GM10248 (cell line): Measurements from ENCODE around the gene CREB3L4.
A peak's percentile ranks its signal among the peaks of the same experiment; 100 is the strongest.

Experiments used
- CTCF ChIA-PET: fragments of 300-600 bp; sonication (Branson Sonifier 250); formaldehyde crosslinking; extraction: SDS; loops from one replicate; lab custom pipeline; 2021; ENCODE audit warnings: antibody characterized with exemption; lab: Yijun Ruan, JAX
- POLR2A ChIA-PET: fragments of 350-650 bp; sonication (Branson Sonifier 250); formaldehyde crosslinking; extraction: SDS; loops from one replicate; lab custom pipeline; 2020; ENCODE audit warnings: antibody characterized with exemption; lab: Yijun Ruan, JAX
- DNase-seq: peaks from one replicate; pipeline ENCODE4 v3.0.0; 2012; ENCODE audit errors: extremely low spot score
- TF ChIP-seq, protein P1 (sequence below): IDR thresholded peaks from 2 replicates; pipeline ENCODE4 v1.5.1; 2012; ENCODE audit warnings: mild to moderate bottlenecking, low read depth; ENCODE audit errors: extremely low read depth, missing control alignments, control extremely low read depth

CREB3L4 gene

DNA sequence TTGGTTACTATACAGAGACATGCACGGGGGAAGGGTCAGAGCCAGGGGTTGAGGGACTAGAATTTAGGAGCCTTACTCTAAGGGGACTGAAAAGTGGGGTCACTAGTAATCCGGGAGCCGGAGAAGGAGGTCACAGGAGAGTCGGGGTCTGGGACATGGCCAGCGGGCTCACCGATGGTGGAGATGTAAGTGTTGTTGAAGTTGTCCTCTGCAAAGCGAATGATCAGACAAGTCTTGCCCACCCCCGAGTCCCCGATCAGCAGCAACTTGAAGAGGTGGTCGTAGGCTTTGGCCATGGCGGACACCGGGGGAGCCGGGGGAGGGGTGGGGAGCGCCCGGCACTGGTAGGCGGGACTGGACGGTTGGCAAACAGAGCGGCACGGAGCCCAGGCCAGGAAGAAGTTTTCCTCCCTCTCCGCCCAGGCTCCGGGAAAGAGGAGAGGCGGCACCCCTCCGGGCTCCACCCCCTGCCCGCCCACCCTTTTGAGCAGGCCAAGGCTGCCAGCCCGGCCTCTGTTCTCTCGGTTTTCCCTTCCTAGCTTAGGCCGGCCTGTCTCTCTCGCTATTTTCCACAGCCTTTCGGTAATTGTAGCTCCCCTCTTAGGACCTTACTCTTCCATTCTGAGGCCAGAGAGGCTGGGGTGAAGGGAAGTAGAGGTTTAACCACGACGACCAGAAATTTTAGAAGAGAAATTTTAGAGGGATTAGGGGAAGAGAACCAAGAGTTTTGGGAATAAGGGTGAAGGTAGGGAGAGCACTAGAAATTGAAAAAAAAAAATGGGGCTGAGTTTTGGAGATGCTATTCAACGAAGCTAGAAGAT lies 18.4 kb downstream of the CREB3L4 start, which contains the start of gene RAB13:
RAB13 (minus strand) TSS at position 399 of the 821 bp plus-strand sequence; CDS start at position 296, 103 bp downstream.
- peak; percentile 52 for DNase-seq
- ChIA-PET POLR2A (interaction anchor here (0.6 to 1.6 kb wide), 3 partner anchors 24 to 352 kb away, joined by 3 to 4 read pairs (median 3); partner anchors contain the start of gene CHTOP), CTCF (interaction anchor here (0.6 to 4.1 kb wide), 37 partner anchors 9 to 476 kb away, joined by 3 to 36 read pairs (median 5); partner anchors contain the start of genes CREB3L4, DENND4B, GATAD2B and JTB)
- TF ChIP-seq, protein P1, sequence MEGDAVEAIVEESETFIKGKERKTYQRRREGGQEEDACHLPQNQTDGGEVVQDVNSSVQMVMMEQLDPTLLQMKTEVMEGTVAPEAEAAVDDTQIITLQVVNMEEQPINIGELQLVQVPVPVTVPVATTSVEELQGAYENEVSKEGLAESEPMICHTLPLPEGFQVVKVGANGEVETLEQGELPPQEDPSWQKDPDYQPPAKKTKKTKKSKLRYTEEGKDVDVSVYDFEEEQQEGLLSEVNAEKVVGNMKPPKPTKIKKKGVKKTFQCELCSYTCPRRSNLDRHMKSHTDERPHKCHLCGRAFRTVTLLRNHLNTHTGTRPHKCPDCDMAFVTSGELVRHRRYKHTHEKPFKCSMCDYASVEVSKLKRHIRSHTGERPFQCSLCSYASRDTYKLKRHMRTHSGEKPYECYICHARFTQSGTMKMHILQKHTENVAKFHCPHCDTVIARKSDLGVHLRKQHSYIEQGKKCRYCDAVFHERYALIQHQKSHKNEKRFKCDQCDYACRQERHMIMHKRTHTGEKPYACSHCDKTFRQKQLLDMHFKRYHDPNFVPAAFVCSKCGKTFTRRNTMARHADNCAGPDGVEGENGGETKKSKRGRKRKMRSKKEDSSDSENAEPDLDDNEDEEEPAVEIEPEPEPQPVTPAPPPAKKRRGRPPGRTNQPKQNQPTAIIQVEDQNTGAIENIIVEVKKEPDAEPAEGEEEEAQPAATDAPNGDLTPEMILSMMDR = no peak

DNA sequence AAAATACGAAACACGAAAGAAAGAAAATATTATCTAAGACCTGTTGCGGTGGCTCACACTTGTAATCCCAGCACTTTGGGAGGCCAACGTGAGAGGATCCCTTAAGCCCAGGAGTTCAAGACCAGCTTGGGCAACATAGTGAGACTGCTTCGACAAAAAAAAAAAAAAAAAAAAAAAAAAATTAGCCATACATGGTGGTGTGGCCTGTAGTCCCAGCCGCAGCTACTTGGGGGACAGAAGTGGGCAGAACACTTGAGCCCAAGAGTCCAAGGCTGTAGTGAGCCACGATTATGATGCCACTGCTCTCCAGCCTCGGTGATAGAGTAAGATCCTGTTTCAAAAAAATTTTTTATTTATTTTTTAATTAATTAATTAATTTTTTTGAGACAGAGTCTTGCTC lies 19.9 kb downstream of the CREB3L4 start:
- ChIA-PET POLR2A (interaction anchor here (0.7 kb wide), 1 partner anchor 352 kb away, joined by 3 read pairs; no protein-coding TSS in a partner anchor), CTCF (interaction anchor here (0.7 to 4.1 kb wide), 37 partner anchors 10 to 1185 kb away, joined by 3 to 36 read pairs (median 4); partner anchors contain the start of genes CREB3L4, DENND4B, GATAD2B and ILF2)
- no peak for DNase-seq
- TF ChIP-seq, protein P1 = no peak

DNA sequence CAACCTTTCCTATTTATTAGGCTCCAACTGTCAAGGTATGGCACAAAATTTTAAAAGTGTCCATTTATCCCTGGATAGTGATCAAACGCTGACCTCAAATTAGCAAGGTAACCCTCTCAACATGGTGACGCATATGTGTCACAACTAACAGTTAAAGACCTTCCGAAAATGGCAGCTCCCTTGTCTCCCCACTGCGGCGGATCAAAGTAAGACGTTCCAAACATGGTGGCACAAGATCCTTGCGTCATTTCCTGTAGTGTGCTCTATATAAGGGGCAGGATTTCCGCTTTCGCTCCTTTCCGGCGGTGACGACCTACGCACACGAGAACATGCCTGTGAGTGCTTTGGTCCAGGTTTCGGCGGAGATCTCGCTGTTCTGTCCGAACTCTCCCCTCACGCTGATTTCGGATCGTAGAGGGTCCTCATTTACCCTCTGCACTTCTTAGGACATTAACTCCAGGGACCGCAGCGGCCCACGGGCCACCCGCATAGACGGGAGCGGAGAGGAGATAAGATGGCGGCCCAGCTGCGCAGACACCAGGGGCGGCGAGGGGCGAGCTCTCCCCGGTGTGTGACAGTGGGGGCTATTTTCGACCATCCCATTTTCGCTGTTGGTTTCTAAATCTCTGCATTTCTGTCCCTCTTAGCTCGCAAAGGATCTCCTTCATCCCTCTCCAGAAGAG lies 22.9 kb downstream of the CREB3L4 start, which contains the start of gene RPS27:
RPS27 (plus strand) TSS at position 295 of the 683 bp plus-strand sequence; CDS start at position 330, 35 bp downstream.
- ChIA-PET POLR2A (interaction anchor here (0.5 to 2.3 kb wide), 33 partner anchors 8 to 455 kb away, joined by 3 to 25 read pairs (median 4); partner anchors contain the start of genes CHTOP, CREB3L4, CRTC2 and DENND4B), CTCF (interaction anchor here (1.0 to 2.4 kb wide), 4 partner anchors 13 to 194 kb away, joined by 3 to 9 read pairs (median 5); partner anchors contain the start of genes DENND4B, JTB and SLC39A1)
- TF ChIP-seq, protein P1 = no peak
- peak; percentile 95 for DNase-seq

DNA sequence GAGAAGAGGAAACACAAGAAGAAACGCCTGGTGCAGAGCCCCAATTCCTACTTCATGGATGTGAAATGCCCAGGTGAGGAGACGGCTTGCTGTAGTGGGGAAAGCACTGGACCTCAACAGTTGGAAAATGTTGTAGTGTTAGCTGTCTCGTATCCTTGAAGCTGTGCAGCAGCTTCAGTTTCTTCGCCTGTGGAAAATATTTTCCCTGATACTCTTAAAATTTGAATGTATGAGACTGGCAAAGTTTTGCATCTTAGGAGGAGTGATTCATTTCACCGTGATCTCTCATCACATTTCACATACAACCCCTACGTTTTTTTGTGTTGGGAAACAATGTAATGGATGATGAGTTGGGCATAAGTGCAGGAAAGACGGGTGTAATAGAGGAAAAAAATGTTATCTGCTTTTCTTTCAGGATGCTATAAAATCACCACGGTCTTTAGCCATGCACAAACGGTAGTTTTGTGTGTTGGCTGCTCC lies 23.5 kb downstream of the CREB3L4 start:
- DNase-seq = no peak
- ChIA-PET POLR2A (interaction anchor here (0.7 to 2.3 kb wide), 10 partner anchors 14 to 456 kb away, joined by 3 to 25 read pairs (median 5); partner anchors contain the start of genes CREB3L4, CRTC2, JTB and S100A6), CTCF (interaction anchor here (1.3 to 2.4 kb wide), 2 partner anchors 13 to 44 kb away, joined by 3 to 9 read pairs; partner anchors contain the start of genes DENND4B and JTB)
- TF ChIP-seq, protein P1 = no peak

DNA sequence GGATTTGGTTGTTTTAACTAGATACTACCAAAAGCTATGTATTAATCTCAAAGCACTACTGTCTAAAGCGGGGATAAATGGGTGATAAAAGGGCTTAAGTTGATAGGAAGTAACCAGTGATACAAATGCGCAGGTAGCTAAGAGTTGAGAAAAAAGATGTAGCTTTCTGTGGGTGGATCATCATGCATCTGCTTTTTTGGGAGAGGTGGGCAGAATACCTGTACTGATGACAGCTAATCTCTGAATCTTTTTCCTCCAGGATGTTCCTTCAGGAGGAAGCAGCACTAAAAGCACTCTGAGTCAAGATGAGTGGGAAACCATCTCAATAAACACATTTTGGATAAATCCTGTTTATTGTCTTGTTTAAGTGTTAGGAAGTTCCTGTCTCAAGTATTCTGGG lies 24.1 kb downstream of the CREB3L4 start:
- ChIA-PET CTCF (interaction anchor here (1.3 to 2.4 kb wide), 3 partner anchors 9 to 45 kb away, joined by 3 to 9 read pairs (median 4); partner anchors contain the start of genes DENND4B and JTB), POLR2A (interaction anchor here (0.7 to 2.3 kb wide), 6 partner anchors 21 to 342 kb away, joined by 3 to 25 read pairs (median 4); partner anchors contain the start of genes CREB3L4 and CRTC2)
- TF ChIP-seq, protein P1 = no peak
- DNase-seq = no peak
